NCI-H774 (cell line): Measurements from ENCODE around the gene PTGER2.

Experiments
- DNase-seq: peaks from one replicate; lab custom pipeline; 2025; lab: John Stamatoyannopoulos, UW

Gene PTGER2

DNA sequence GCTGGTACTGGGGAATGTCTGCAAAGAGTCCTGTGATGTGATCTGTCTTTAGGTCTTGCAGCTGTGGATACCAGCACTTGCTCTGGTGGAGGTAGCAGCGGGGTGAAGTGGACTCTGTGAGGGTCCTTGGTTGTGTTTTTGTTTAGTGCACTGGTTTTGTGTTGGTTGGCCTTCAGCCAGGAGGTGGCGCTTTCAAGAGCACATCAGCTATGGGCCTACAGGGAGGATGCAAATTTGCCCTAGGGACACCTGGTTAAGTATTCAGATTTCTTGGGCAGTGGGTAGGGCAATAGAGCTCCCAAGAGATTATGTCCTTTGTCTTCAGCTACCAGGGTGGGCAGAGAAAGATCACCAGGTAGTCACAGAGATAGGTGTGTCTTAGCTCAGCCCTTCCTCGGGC lies 63.8 kb downstream of the PTGER2 start:
- DNase-seq: no peak
